ENCODE measurements around the gene ITIH5. TPM values are rescaled to one million over a fixed set of nuclear protein-coding genes. Genes with fewer than 3 reads are reported as not detected.

Gene ITIH5
- total RNA-seq, 2 experiments from 2014 or later = not detected

DNA sequence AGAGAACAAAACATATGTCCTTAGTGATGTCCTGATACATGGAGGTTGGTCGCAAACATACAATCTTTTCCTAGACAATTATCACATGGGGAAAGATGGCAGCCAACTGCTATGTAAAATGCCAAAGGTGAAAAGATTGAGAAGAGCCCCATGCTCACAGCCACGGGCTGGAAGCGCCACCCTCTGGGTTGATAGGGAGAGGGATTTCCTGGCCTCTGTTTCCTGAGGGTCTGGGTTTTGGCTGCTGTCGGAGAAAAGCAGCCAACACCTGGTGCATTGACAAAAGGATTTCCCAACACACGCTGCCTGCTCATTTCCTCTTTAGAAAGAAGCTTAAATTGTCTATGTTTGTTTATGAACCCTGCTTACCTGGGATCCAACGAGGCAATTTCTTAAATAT is 43.8 kb downstream of the ITIH5 start:
- no peaks in the 10 kb centered on the region for H3K9me3 ChIP-seq (ENCODE audit: control insufficient read depth in 1 of 2, insufficient read depth in 1 of 2, low read length in 2 of 2)
- no peaks in the 10 kb centered on the region for H3K9me3 Mint-ChIP-seq
- no peaks in the 10 kb centered on the region for H3K36me3 Mint-ChIP-seq (ENCODE audit: low read depth)
- no peaks in the 10 kb centered on the region for H3K4me1 Mint-ChIP-seq (ENCODE audit: low read depth)
- no peak overlapping the region for H3K4me3 Mint-ChIP-seq
- H3K4me1 ChIP-seq (ENCODE audit: insufficient read depth, low read length) = no peaks in the 10 kb centered on the region
- no peak overlapping the region for H3K27ac Mint-ChIP-seq
- no peaks in the 10 kb centered on the region for H3K27me3 ChIP-seq (ENCODE audit: control insufficient read depth in 1 of 2, insufficient read depth in 2 of 2, low read length in 2 of 2)
- ATAC-seq (ENCODE audit: poor library complexity) (no peak), DNase-seq (peak in 3 of 14 experiments; percentile 1 to 12 (median 8))
- ChIA-PET CTCF (interaction anchor here (1.6 kb wide), 1 partner anchor 64 kb away, joined by 4 read pairs; no protein-coding TSS in a partner anchor), POLR2A (interaction anchor here (0.6 kb wide), 1 partner anchor 398 kb away, joined by 4 read pairs; no protein-coding TSS in a partner anchor)
- no peak overlapping the region for H3K4me3 ChIP-seq (ENCODE audit: low read length)
- intact Hi-C loops (cut with DNase I, micrococcal nuclease) = no loop called here
- no peaks in the 10 kb centered on the region for H3K36me3 ChIP-seq (ENCODE audit: insufficient read depth, low read length)
- H3K27me3 Mint-ChIP-seq = no peaks in the 10 kb centered on the region
- no peak overlapping the region for H3K27ac ChIP-seq (ENCODE audit: low read depth in 1 of 2, low read length in 2 of 2)
- TF ChIP-seq, protein P1, sequence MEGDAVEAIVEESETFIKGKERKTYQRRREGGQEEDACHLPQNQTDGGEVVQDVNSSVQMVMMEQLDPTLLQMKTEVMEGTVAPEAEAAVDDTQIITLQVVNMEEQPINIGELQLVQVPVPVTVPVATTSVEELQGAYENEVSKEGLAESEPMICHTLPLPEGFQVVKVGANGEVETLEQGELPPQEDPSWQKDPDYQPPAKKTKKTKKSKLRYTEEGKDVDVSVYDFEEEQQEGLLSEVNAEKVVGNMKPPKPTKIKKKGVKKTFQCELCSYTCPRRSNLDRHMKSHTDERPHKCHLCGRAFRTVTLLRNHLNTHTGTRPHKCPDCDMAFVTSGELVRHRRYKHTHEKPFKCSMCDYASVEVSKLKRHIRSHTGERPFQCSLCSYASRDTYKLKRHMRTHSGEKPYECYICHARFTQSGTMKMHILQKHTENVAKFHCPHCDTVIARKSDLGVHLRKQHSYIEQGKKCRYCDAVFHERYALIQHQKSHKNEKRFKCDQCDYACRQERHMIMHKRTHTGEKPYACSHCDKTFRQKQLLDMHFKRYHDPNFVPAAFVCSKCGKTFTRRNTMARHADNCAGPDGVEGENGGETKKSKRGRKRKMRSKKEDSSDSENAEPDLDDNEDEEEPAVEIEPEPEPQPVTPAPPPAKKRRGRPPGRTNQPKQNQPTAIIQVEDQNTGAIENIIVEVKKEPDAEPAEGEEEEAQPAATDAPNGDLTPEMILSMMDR (IDR thresholded peaks at IDR 0.05) = no peak

GRCh38 chr10:7618461-7618860 is 48.3 kb downstream of the ITIH5 start:
- Histone ChIP-seq H3K4me1 (ENCODE audit: insufficient read depth, low read length) (no peaks in the 10 kb centered on the region), H3K9me3 (ENCODE audit: control insufficient read depth in 1 of 2, insufficient read depth in 1 of 2, low read length in 2 of 2) (no peaks in the 10 kb centered on the region), H3K4me3 (ENCODE audit: low read length) (no peak overlapping the region), H3K36me3 (ENCODE audit: insufficient read depth, low read length) (no peaks in the 10 kb centered on the region), H3K27me3 (ENCODE audit: control insufficient read depth in 1 of 2, insufficient read depth in 2 of 2, low read length in 2 of 2) (no peaks in the 10 kb centered on the region), H3K27ac (ENCODE audit: low read depth in 1 of 2, low read length in 2 of 2) (no peak overlapping the region)
- TF ChIP-seq, protein P1 (IDR thresholded peaks at IDR 0.05) = no peak
- Mint-ChIP-seq H3K9me3 (no peaks in the 10 kb centered on the region), H3K4me1 (ENCODE audit: low read depth) (no peaks in the 10 kb centered on the region), H3K27me3 (peaks cover 5% of the 10 kb centered on the region), H3K4me3 (no peak overlapping the region), H3K36me3 (ENCODE audit: low read depth) (no peaks in the 10 kb centered on the region), H3K27ac (no peak overlapping the region)
- ChIA-PET POLR2A (no interaction called here), CTCF (no interaction called here)
- DNase-seq (no peak), ATAC-seq (ENCODE audit: poor library complexity) (no peak)
- intact Hi-C loops (cut with DNase I, micrococcal nuclease) = no loop called here

- TF ChIP-seq, protein P1 (IDR thresholded peaks at IDR 0.05) = no peak
- no peaks in the 10 kb centered on the region for H3K4me1 Mint-ChIP-seq (ENCODE audit: low read depth)
- H3K27ac ChIP-seq (ENCODE audit: low read depth in 1 of 2, low read length in 2 of 2) = no peak overlapping the region
- peaks cover 5% of the 10 kb centered on the region for H3K27me3 Mint-ChIP-seq
- CTCF ChIA-PET = no interaction called here
- H3K36me3 ChIP-seq (ENCODE audit: insufficient read depth, low read length) = no peaks in the 10 kb centered on the region
- H3K36me3 Mint-ChIP-seq (ENCODE audit: low read depth) = no peaks in the 10 kb centered on the region
- H3K27me3 ChIP-seq (ENCODE audit: control insufficient read depth in 1 of 2, insufficient read depth in 2 of 2, low read length in 2 of 2) = no peaks in the 10 kb centered on the region
- H3K27ac Mint-ChIP-seq = no peak overlapping the region
- no peaks in the 10 kb centered on the region for H3K9me3 Mint-ChIP-seq
- H3K4me3 Mint-ChIP-seq = no peak overlapping the region
- intact Hi-C loops (cut with DNase I, micrococcal nuclease) = no loop called here
- no peaks in the 10 kb centered on the region for H3K9me3 ChIP-seq (ENCODE audit: control insufficient read depth in 1 of 2, insufficient read depth in 1 of 2, low read length in 2 of 2)
- no peak for DNase-seq
- no peak for ATAC-seq (ENCODE audit: poor library complexity)
- H3K4me1 ChIP-seq (ENCODE audit: insufficient read depth, low read length) = no peaks in the 10 kb centered on the region
- H3K4me3 ChIP-seq (ENCODE audit: low read length) = no peak overlapping the region
- POLR2A ChIA-PET = no interaction called here
Measured at GRCh38 chr10:7611909-7612308, 54.9 kb downstream of the ITIH5 start.

All from CD4-positive, alpha-beta T cell (primary cell).